WTC11 (cell line): ENCODE results near the gene CRYBG3. TPM values are rescaled to one million over a fixed set of nuclear protein-coding genes. Genes with fewer than 3 reads are reported as not detected.

Experiments
- ATAC-seq: fragments of 200-7000 bp; cut with Tn5 transposase; 2 replicates; pipeline ENCODE4 v1.10.0; 2021; ENCODE audit warnings: mild to moderate bottlenecking, moderate library complexity
- CTCF ChIA-PET: fragments of 300-600 bp; sonication (Branson Sonifier 250); formaldehyde crosslinking; loops from one replicate; lab custom pipeline; 2021; ENCODE audit warnings: antibody characterized with exemption; lab: Charles Lee
- POLR2A ChIA-PET: fragments of 350-600 bp; sonication (Branson Sonifier 250); formaldehyde crosslinking; loops from one replicate; lab custom pipeline; 2021; ENCODE audit warnings: antibody characterized with exemption; lab: Charles Lee
- DNase-seq: peaks from one replicate; pipeline ENCODE4 v3.0.0; 2021; ENCODE audit warnings: low spot score
- H3K27ac Mint-ChIP-seq: 2 replicates; pipeline ENCODE4 v1.8.0; 2021; ENCODE audit warnings: mixed read lengths
- H3K27me3 Mint-ChIP-seq: 2 replicates; pipeline ENCODE4 v1.8.0; 2021; ENCODE audit warnings: low read depth, mild to moderate bottlenecking, moderate library complexity, mixed read lengths
- H3K36me3 Mint-ChIP-seq: 2 replicates; pipeline ENCODE4 v1.8.0; 2021; ENCODE audit warnings: mixed read lengths
- H3K4me1 Mint-ChIP-seq: 2 replicates; pipeline ENCODE4 v1.8.0; 2022; ENCODE audit warnings: mixed read lengths
- H3K4me3 Mint-ChIP-seq: 2 replicates; pipeline ENCODE4 v1.8.0; 2021; ENCODE audit warnings: mild to moderate bottlenecking, moderate library complexity, mixed read lengths
- H3K9me3 Mint-ChIP-seq: 2 replicates; pipeline ENCODE4 v1.8.0; 2021; ENCODE audit warnings: mixed read lengths
- AFF4 ChIP-seq: sonication (generic); formaldehyde crosslinking; IDR thresholded peaks from 2 replicates; pipeline ENCODE4 v1.8.1; 2023; ENCODE audit warnings: mild to moderate bottlenecking, missing genetic modification reagents, borderline replicate concordance
- IRF2 ChIP-seq: sonication (generic); formaldehyde crosslinking; IDR thresholded peaks from 2 replicates; pipeline ENCODE4 v1.8.0; 2022; ENCODE audit warnings: low read depth, missing genetic modification reagents, borderline replicate concordance
- MAX ChIP-seq: sonication (generic); formaldehyde crosslinking; IDR thresholded peaks from 2 replicates; pipeline ENCODE4 v1.8.0; 2022; ENCODE audit warnings: mild to moderate bottlenecking, missing genetic modification reagents
- NFATC4 ChIP-seq: fragments of 250-450 bp; sonication (Bioruptor Pico); IDR thresholded peaks from 2 replicates; pipeline ENCODE4 v1.9.0; 2021; ENCODE audit warnings: mild to moderate bottlenecking
- NFYB ChIP-seq: sonication (generic); formaldehyde crosslinking; conservative IDR thresholded peaks from 2 replicates; pipeline ENCODE4 v1.8.0; 2022; ENCODE audit warnings: low read depth, missing genetic modification reagents
- OVOL2 ChIP-seq: fragments of 250-450 bp; sonication (Bioruptor Pico); IDR thresholded peaks from 2 replicates; pipeline ENCODE4 v1.9.0; 2021; ENCODE audit warnings: mild to moderate bottlenecking, borderline replicate concordance
- RELA ChIP-seq: sonication (generic); formaldehyde crosslinking; IDR thresholded peaks from 2 replicates; pipeline ENCODE4 v1.8.1; 2022; ENCODE audit warnings: missing genetic modification reagents, mild to moderate bottlenecking, borderline replicate concordance
- ZMAT4 ChIP-seq: fragments of 250-450 bp; sonication (Bioruptor Pico); IDR thresholded peaks from 2 replicates; pipeline ENCODE4 v1.9.0; 2021; ENCODE audit warnings: mild to moderate bottlenecking
- ZNF317 ChIP-seq: sonication (generic); formaldehyde crosslinking; IDR thresholded peaks from 2 replicates; pipeline ENCODE4 v1.8.1; 2023; ENCODE audit warnings: low read depth, mild to moderate bottlenecking, moderate library complexity, missing genetic modification reagents, borderline replicate concordance
- ZNF416 ChIP-seq: fragments of 250-450 bp; sonication (Bioruptor Pico); IDR thresholded peaks from 2 replicates; pipeline ENCODE4 v1.9.0; 2021; ENCODE audit warnings: mild to moderate bottlenecking, inconsistent platforms
- total RNA-seq: library from RNA; stranded (reverse); gene quantifications from 3 replicates; pipeline ENCODE4 v1.2.3, GENCODE V29; 2021
- TF ChIP-seq, protein P1 (sequence below): sonication (generic); formaldehyde crosslinking; IDR thresholded peaks from 2 replicates; pipeline ENCODE4 v1.8.0; 2022; ENCODE audit warnings: mild to moderate bottlenecking, missing genetic modification reagents
- TF ChIP-seq, protein P2 (sequence below): fragments of 250-450 bp; sonication (Bioruptor Pico); IDR thresholded peaks from 2 replicates; pipeline ENCODE4 v1.9.0; 2021; ENCODE audit warnings: mild to moderate bottlenecking, borderline replicate concordance
- TF ChIP-seq, protein P3 (sequence below): sonication (generic); formaldehyde crosslinking; IDR thresholded peaks from 2 replicates; pipeline ENCODE4 v1.8.0; 2023; ENCODE audit warnings: missing genetic modification reagents, mild to moderate bottlenecking, borderline replicate concordance

Gene CRYBG3
- total RNA-seq, 1 experiment from 2014 or later: 13.6 TPM

GRCh38 chr3:97927704-97928103, 105.9 kb downstream of the CRYBG3 start (continued):
- TF ChIP-seq MAX (CRISPR knock-in tag): no peak
- TF ChIP-seq, protein P1, sequence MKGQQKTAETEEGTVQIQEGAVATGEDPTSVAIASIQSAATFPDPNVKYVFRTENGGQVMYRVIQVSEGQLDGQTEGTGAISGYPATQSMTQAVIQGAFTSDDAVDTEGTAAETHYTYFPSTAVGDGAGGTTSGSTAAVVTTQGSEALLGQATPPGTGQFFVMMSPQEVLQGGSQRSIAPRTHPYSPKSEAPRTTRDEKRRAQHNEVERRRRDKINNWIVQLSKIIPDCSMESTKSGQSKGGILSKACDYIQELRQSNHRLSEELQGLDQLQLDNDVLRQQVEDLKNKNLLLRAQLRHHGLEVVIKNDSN (CRISPR knock-in tag): no peak

- Mint-ChIP-seq H3K27ac (no peak overlapping the region), H3K27me3 (no peaks in the 10 kb centered on the region), H3K36me3 (peaks cover 12% of the 10 kb centered on the region)
- DNase-seq (no peak), ATAC-seq (no peak)
- POLR2A ChIA-PET: no interaction called here
- TF ChIP-seq RELA (CRISPR knock-in tag) (no peak), IRF2 (CRISPR knock-in tag) (no peak), ZMAT4 (no peak), NFYB (CRISPR knock-in tag) (no peak), NFATC4 (CRISPR knock-in tag) (no peak), AFF4 (CRISPR knock-in tag) (no peak)
- TF ChIP-seq, all 79 proteins: peak for 0
- CTCF ChIA-PET: no interaction called here
- Mint-ChIP-seq H3K9me3 (no peaks in the 10 kb centered on the region), H3K4me3 (no peak overlapping the region), H3K4me1 (no peaks in the 10 kb centered on the region)
These were observed 107.2 kb downstream of the CRYBG3 start for GRCh38 chr3:97928986-97929385.

DNA sequence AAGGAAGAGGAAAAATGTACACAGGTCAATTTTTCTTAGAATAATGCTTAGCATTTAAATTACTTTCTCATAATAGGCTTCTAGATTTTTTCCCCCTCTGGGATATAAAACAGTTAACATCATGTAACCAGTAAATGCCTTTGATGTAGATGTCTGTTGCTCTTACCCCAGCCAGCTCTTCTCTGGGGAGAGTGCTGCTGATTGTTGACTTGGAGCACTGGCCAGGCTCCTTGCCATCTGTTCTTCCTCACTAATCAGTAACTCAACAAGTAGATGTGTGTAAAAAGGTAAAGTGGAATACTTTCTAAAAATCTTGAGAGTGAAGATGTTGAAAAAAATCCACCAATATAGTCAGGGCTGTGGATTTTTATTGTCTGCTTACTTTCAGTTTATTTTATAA, 108.2 kb downstream of the CRYBG3 start:
- ChIA-PET CTCF (no interaction called here), POLR2A (no interaction called here)
- no peak for ATAC-seq
- no peaks in the 10 kb centered on the region for H3K9me3 Mint-ChIP-seq
- H3K27me3 Mint-ChIP-seq: no peaks in the 10 kb centered on the region
- H3K36me3 Mint-ChIP-seq: peaks cover 15% of the 10 kb centered on the region
- no peak for TF ChIP-seq NFYB (CRISPR knock-in tag)
- TF ChIP-seq NFATC4 (CRISPR knock-in tag): no peak
- TF ChIP-seq ZNF416: no peak
- TF ChIP-seq, protein P2, sequence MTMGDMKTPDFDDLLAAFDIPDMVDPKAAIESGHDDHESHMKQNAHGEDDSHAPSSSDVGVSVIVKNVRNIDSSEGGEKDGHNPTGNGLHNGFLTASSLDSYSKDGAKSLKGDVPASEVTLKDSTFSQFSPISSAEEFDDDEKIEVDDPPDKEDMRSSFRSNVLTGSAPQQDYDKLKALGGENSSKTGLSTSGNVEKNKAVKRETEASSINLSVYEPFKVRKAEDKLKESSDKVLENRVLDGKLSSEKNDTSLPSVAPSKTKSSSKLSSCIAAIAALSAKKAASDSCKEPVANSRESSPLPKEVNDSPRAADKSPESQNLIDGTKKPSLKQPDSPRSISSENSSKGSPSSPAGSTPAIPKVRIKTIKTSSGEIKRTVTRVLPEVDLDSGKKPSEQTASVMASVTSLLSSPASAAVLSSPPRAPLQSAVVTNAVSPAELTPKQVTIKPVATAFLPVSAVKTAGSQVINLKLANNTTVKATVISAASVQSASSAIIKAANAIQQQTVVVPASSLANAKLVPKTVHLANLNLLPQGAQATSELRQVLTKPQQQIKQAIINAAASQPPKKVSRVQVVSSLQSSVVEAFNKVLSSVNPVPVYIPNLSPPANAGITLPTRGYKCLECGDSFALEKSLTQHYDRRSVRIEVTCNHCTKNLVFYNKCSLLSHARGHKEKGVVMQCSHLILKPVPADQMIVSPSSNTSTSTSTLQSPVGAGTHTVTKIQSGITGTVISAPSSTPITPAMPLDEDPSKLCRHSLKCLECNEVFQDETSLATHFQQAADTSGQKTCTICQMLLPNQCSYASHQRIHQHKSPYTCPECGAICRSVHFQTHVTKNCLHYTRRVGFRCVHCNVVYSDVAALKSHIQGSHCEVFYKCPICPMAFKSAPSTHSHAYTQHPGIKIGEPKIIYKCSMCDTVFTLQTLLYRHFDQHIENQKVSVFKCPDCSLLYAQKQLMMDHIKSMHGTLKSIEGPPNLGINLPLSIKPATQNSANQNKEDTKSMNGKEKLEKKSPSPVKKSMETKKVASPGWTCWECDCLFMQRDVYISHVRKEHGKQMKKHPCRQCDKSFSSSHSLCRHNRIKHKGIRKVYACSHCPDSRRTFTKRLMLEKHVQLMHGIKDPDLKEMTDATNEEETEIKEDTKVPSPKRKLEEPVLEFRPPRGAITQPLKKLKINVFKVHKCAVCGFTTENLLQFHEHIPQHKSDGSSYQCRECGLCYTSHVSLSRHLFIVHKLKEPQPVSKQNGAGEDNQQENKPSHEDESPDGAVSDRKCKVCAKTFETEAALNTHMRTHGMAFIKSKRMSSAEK: no peak
- TF ChIP-seq, all 79 proteins: peak for 0
- no peak overlapping the region for H3K4me3 Mint-ChIP-seq
- no peak overlapping the region for H3K27ac Mint-ChIP-seq
- no peaks in the 10 kb centered on the region for H3K4me1 Mint-ChIP-seq
- no peak for DNase-seq

GRCh38 chr3:97931218-97931617, 109.4 kb downstream of the CRYBG3 start:
- ChIA-PET POLR2A (no interaction called here), CTCF (no interaction called here)
- Mint-ChIP-seq H3K36me3 (peaks cover 15% of the 10 kb centered on the region), H3K27ac (no peak overlapping the region), H3K27me3 (no peaks in the 10 kb centered on the region), H3K4me3 (no peak overlapping the region), H3K4me1 (no peaks in the 10 kb centered on the region), H3K9me3 (no peaks in the 10 kb centered on the region)
- ATAC-seq (no peak), DNase-seq (no peak)
- TF ChIP-seq OVOL2 (no peak), IRF2 (CRISPR knock-in tag) (no peak), ZNF317 (no peak)
- TF ChIP-seq, protein P3, sequence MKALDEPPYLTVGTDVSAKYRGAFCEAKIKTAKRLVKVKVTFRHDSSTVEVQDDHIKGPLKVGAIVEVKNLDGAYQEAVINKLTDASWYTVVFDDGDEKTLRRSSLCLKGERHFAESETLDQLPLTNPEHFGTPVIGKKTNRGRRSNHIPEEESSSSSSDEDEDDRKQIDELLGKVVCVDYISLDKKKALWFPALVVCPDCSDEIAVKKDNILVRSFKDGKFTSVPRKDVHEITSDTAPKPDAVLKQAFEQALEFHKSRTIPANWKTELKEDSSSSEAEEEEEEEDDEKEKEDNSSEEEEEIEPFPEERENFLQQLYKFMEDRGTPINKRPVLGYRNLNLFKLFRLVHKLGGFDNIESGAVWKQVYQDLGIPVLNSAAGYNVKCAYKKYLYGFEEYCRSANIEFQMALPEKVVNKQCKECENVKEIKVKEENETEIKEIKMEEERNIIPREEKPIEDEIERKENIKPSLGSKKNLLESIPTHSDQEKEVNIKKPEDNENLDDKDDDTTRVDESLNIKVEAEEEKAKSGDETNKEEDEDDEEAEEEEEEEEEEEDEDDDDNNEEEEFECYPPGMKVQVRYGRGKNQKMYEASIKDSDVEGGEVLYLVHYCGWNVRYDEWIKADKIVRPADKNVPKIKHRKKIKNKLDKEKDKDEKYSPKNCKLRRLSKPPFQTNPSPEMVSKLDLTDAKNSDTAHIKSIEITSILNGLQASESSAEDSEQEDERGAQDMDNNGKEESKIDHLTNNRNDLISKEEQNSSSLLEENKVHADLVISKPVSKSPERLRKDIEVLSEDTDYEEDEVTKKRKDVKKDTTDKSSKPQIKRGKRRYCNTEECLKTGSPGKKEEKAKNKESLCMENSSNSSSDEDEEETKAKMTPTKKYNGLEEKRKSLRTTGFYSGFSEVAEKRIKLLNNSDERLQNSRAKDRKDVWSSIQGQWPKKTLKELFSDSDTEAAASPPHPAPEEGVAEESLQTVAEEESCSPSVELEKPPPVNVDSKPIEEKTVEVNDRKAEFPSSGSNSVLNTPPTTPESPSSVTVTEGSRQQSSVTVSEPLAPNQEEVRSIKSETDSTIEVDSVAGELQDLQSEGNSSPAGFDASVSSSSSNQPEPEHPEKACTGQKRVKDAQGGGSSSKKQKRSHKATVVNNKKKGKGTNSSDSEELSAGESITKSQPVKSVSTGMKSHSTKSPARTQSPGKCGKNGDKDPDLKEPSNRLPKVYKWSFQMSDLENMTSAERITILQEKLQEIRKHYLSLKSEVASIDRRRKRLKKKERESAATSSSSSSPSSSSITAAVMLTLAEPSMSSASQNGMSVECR: no peak
